ENCODE results near the gene NCAPG2. TPM values are rescaled to one million over a fixed set of nuclear protein-coding genes. Genes with fewer than 3 reads are reported as not detected.

Gene NCAPG2
- total RNA-seq, 1 experiment from 2014 or later, result 99.4 TPM

DNA sequence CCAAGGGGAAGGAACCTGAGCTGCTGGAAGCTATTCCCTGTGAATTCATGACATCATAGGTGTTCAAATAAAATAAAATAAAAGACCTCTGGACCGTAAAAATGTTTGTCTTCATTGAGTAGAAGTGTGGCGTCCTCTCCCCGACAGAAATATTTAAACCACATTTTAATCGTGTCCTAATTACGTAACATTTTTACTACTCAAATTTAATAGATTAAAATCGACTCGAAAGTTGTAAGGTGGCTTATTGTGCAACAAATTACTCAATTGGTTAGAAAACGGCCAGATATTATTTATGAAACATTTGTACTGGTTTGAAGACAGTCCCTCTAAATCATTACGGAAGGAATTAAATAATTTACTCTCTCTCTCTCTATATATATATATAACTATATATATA is 15.5 kb upstream of the NCAPG2 start:
- no peaks in the 10 kb centered on the region for H3K79me2 ChIP-seq (ENCODE audit: insufficient read depth, low read length)
- no peaks in the 10 kb centered on the region for H3K27me3 ChIP-seq (ENCODE audit: insufficient read depth, low read length)
- H3K18ac ChIP-seq (ENCODE audit: insufficient read length, low read depth, low read length), result no peak overlapping the region
- H3K9me3 ChIP-seq (ENCODE audit: control insufficient read depth, low read depth, low read length), result no peaks in the 10 kb centered on the region
- H2AFZ ChIP-seq (ENCODE audit: low read length), result no peak overlapping the region
- no peak overlapping the region for H2BK20ac ChIP-seq (ENCODE audit: low read depth, low read length, poor library complexity, severe bottlenecking)
- no peak overlapping the region for H3K9ac ChIP-seq (ENCODE audit: extremely low read depth, insufficient read length, low read length)
- no peak overlapping the region for H4K5ac ChIP-seq (ENCODE audit: insufficient read length, low read depth, low read length)
- H3K4me2 ChIP-seq (ENCODE audit: insufficient read depth, insufficient read length, low read length), result no peak overlapping the region
- no peak overlapping the region for H4K8ac ChIP-seq (replicated peaks; ENCODE audit: insufficient read length, low read depth, low read length)
- H3K4me3 Mint-ChIP-seq, result no peak overlapping the region
- no peaks in the 10 kb centered on the region for H3K4me1 Mint-ChIP-seq
- no peak overlapping the region for H3T11ph ChIP-seq (ENCODE audit: low read length)
- peaks cover 19% of the 10 kb centered on the region for H3K27me3 Mint-ChIP-seq (ENCODE audit: low read depth)
- no peak overlapping the region for H3K27ac Mint-ChIP-seq
- H2BK5ac ChIP-seq (ENCODE audit: insufficient read length, low read length), result no peak overlapping the region
- no peaks in the 10 kb centered on the region for H3K79me1 ChIP-seq (ENCODE audit: insufficient read depth, low read depth, low read length, poor library complexity, severe bottlenecking)
- H3K27ac ChIP-seq (ENCODE audit: insufficient read length, low read depth, low read length), result no peak overlapping the region
- no peaks in the 10 kb centered on the region for H3K36me3 Mint-ChIP-seq (ENCODE audit: insufficient read depth in 1 of 3, low read depth in 3 of 3)
- no peaks in the 10 kb centered on the region for H3K23me2 ChIP-seq (ENCODE audit: insufficient read length, low read depth, low read length, poor library complexity, severe bottlenecking)
- peaks cover 0 to 3% of the 10 kb centered on the region in 2 experiments; a peak in 2 of 5 replicates for H3K9me3 Mint-ChIP-seq
- H4K20me1 ChIP-seq (ENCODE audit: control insufficient read depth, insufficient read depth, insufficient read length), result no peaks in the 10 kb centered on the region
- H2AK5ac ChIP-seq (ENCODE audit: insufficient read length, low read length), result no peak overlapping the region
- H3K4ac ChIP-seq (ENCODE audit: low read depth, low read length), result no peak overlapping the region
- WGBS (ENCODE audit: extremely low coverage, insufficient read length, low lambda C conversion rate), result 100% methylated on average over 3 of the region's 9 CpGs
- no peak overlapping the region for H2BK12ac ChIP-seq (ENCODE audit: insufficient read length, low read depth, low read length)
- no peak overlapping the region for H2BK120ac ChIP-seq (ENCODE audit: low read depth, low read length, poor library complexity, severe bottlenecking)
- no peak for DNase-seq
- TF ChIP-seq, protein P1, sequence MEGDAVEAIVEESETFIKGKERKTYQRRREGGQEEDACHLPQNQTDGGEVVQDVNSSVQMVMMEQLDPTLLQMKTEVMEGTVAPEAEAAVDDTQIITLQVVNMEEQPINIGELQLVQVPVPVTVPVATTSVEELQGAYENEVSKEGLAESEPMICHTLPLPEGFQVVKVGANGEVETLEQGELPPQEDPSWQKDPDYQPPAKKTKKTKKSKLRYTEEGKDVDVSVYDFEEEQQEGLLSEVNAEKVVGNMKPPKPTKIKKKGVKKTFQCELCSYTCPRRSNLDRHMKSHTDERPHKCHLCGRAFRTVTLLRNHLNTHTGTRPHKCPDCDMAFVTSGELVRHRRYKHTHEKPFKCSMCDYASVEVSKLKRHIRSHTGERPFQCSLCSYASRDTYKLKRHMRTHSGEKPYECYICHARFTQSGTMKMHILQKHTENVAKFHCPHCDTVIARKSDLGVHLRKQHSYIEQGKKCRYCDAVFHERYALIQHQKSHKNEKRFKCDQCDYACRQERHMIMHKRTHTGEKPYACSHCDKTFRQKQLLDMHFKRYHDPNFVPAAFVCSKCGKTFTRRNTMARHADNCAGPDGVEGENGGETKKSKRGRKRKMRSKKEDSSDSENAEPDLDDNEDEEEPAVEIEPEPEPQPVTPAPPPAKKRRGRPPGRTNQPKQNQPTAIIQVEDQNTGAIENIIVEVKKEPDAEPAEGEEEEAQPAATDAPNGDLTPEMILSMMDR (conservative IDR thresholded peaks at IDR 0.05), result no peak
- H3K14ac ChIP-seq (ENCODE audit: insufficient read depth, low read length), result no peak overlapping the region
- no peaks in the 10 kb centered on the region for H3K4me1 ChIP-seq (ENCODE audit: insufficient read depth, low read length)
- no peak overlapping the region for H3K23ac ChIP-seq (ENCODE audit: insufficient read length, low read depth, low read length)
- H2BK15ac ChIP-seq (ENCODE audit: low read depth, low read length), result no peak overlapping the region
- H4K91ac ChIP-seq (ENCODE audit: insufficient read length, low read depth, low read length), result no peak overlapping the region
- H3K56ac ChIP-seq (ENCODE audit: insufficient read length, low read depth, low read length), result no peak overlapping the region
